ENCODE measurements around the gene RFLNA.

The RFLNA gene

DNA sequence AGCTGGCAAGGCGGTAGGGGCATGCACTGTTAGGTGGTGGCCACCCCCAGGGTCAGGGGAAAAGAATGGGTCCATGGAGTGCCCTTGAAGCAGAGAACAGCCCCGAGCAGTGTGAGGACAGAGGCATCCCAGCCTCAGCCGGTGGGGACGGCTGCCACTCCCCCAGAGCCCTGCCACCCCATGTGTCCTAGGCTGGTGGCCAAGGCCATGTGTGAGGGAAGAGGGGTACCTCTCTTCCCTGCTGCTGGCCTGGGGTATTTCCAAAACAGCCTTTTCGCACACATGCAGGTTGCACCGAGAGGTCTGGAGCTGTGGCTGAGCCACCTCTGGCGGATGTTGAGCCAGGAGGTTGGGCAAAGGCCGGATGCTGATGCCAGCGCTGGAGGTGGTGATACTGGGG is 19.9 kb downstream of the RFLNA start:
- DNase-seq, result no peak
- no peak overlapping the region for H3K4me3 ChIP-seq (ENCODE audit: low read depth, low read length)
- no peak overlapping the region for H3K27ac ChIP-seq
- TF ChIP-seq, protein P1, sequence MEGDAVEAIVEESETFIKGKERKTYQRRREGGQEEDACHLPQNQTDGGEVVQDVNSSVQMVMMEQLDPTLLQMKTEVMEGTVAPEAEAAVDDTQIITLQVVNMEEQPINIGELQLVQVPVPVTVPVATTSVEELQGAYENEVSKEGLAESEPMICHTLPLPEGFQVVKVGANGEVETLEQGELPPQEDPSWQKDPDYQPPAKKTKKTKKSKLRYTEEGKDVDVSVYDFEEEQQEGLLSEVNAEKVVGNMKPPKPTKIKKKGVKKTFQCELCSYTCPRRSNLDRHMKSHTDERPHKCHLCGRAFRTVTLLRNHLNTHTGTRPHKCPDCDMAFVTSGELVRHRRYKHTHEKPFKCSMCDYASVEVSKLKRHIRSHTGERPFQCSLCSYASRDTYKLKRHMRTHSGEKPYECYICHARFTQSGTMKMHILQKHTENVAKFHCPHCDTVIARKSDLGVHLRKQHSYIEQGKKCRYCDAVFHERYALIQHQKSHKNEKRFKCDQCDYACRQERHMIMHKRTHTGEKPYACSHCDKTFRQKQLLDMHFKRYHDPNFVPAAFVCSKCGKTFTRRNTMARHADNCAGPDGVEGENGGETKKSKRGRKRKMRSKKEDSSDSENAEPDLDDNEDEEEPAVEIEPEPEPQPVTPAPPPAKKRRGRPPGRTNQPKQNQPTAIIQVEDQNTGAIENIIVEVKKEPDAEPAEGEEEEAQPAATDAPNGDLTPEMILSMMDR (IDR thresholded peaks at IDR 0.05; ENCODE audit: low read depth, low read length), result no peak
- H3K36me3 ChIP-seq, result no peaks in the 10 kb centered on the region
- H3K27me3 ChIP-seq (ENCODE audit: insufficient read depth, low read depth, severe bottlenecking), result no peaks in the 10 kb centered on the region
- no peaks in the 10 kb centered on the region for H3K9me3 ChIP-seq (ENCODE audit: severe bottlenecking)

DNA sequence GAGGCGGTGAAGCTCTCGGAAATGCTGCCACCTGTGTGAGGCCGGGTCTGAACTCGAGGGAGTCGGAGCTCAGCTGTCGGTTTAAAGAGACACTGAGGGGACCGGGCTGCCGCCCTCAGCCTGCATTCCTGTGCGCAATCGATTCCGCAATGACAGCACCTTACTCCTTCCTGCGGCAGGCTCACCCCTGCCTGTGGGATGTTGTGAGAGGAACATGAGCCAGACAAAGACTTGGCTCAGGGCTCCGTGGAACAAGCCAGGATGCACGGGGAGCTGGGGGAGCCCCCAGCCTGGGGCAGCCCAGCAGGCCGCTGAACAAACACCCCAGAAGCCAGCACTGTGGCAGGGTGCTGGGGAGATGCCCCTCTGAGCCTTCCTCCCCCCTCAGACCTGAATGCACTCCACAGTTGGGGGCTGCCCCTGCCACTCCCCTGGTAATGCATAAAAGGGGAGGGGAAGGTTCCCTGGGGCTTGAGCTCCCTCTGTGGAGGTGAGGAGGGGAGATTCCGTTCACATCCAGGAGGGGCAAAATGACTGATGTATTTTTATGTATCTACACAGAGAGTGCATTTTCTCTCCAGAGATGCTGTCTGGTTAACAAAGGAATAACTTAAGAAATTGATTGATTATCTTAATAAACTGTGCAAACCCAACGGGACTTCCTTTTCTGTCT is 20.6 kb downstream of the RFLNA start:
- H3K9me3 ChIP-seq (ENCODE audit: severe bottlenecking), result no peaks in the 10 kb centered on the region
- no peak overlapping the region for H3K4me3 ChIP-seq (ENCODE audit: low read depth, low read length)
- H3K27me3 ChIP-seq (ENCODE audit: insufficient read depth, low read depth, severe bottlenecking), result no peaks in the 10 kb centered on the region
- TF ChIP-seq, protein P1 (IDR thresholded peaks at IDR 0.05; ENCODE audit: low read depth, low read length), result no peak
- DNase-seq, result no peak
- no peak overlapping the region for H3K27ac ChIP-seq
- H3K36me3 ChIP-seq, result no peaks in the 10 kb centered on the region

DNA sequence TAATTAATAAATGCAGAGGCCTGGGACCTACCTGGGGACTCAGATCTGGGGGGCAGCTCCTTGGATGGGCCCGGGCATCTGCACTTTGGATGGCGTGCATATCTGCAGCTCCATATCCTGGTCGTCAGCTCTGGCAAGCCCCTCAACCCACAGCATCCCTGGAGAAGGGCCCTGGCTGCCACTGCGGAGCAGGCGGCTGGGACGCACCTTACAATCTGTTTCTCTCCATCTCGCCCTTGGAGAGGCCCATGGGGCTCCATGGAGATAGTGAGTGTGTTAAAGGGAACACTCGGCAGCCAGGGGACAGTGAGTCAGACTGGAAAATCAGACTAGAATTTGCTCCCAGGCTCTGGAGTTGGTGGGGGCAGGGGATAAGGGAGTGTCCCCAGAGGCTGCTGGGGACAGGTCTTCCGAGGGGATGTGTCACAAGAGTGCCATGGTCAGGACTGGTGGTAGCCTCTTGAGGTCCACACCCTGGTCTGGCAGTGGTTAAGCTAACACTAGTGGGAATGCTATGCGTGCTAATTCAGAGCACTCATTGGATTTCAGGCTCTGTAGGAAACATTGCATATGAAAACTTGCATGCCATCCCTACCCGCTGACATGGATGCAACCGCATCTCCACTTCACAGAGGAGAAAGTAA is 21.5 kb downstream of the RFLNA start:
- Histone ChIP-seq H3K9me3 (ENCODE audit: severe bottlenecking) (no peaks in the 10 kb centered on the region), H3K4me3 (ENCODE audit: low read depth, low read length) (no peak overlapping the region), H3K36me3 (no peaks in the 10 kb centered on the region), H3K27me3 (ENCODE audit: insufficient read depth, low read depth, severe bottlenecking) (no peaks in the 10 kb centered on the region), H3K27ac (no peak overlapping the region)
- no peak for DNase-seq
- TF ChIP-seq, protein P1 (IDR thresholded peaks at IDR 0.05; ENCODE audit: low read depth, low read length), result no peak

DNA sequence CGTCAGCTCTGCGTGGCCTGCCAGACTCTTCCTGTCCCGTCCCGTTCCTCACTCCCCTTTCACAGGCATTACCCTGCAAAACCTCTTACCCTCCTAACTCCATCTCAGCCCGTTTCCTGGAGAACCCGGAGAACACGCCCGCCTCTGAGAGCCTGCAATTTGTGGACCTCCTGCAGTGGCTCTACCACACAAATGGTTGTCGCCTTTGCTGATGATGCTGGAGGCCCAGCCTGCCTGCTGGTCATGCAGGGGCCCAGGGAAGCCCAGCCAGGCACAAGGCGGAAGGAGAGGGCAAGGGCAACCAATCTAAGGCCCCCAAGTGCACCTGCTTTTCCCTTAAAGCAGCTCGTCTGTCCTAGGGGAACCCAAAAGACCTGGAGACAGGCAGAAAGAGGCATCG is 22.5 kb downstream of the RFLNA start:
- H3K36me3 ChIP-seq, result no peaks in the 10 kb centered on the region; the same call in 1 of the 2 replicates
- H3K27me3 ChIP-seq (ENCODE audit: insufficient read depth, low read depth, severe bottlenecking), result no peaks in the 10 kb centered on the region
- no peak for DNase-seq
- H3K27ac ChIP-seq, result no peak overlapping the region
- TF ChIP-seq, protein P1 (IDR thresholded peaks at IDR 0.05; ENCODE audit: low read depth, low read length), result no peak
- H3K9me3 ChIP-seq (ENCODE audit: severe bottlenecking), result no peaks in the 10 kb centered on the region
- H3K4me3 ChIP-seq (ENCODE audit: low read depth, low read length), result no peak overlapping the region

DNA sequence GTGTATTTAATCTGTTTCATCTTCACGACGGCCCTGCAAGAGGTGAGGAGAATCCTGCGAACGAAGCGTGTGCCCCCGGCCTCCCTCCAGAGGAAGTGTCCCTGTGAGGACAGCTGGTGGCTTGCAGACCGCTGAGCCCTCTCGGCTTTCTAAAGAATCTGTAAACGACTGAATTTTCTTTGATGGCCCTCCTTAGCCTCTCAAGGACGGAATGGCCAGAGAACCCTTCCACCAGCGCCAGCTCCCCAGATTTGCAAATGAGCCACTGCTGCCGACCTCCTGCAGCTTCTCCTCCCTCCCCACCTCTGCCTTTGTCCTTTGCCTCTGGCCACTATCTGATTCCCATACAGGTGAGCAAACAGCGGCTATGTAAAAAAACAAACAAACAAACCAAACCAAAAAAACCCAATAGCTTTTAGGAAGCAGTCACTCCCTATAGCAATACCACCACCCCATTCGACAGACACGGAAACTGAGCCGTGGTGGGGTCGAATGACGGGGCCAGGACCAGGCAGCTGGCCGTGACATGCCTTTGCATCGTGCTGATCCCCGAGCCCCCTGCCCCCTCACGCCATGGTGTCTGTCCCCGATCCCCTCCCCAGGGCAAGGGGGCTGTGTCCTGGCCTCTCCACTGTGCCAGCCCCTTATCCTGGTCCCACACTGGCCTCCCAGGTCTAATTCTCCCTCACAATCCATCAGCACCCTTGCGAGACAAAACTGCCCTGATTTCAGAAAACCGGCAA is 23.6 kb downstream of the RFLNA start:
- no peaks in the 10 kb centered on the region for H3K27me3 ChIP-seq (ENCODE audit: insufficient read depth, low read depth, severe bottlenecking)
- H3K4me3 ChIP-seq (ENCODE audit: low read depth, low read length), result no peak overlapping the region
- no peak for DNase-seq
- no peak overlapping the region for H3K27ac ChIP-seq
- TF ChIP-seq, protein P1 (IDR thresholded peaks at IDR 0.05; ENCODE audit: low read depth, low read length), result no peak
- peaks cover under 1% of the 10 kb centered on the region for H3K36me3 ChIP-seq
- H3K9me3 ChIP-seq (ENCODE audit: severe bottlenecking), result peaks cover under 1% of the 10 kb centered on the region

Measured in WERI-Rb-1 (cell line).